Prostate gland (tissue), 2 donors: ENCODE measurements around the gene TFAM. TPM values are rescaled to one million over a fixed set of nuclear protein-coding genes. Genes with fewer than 3 reads are reported as not detected.
A peak's percentile ranks its signal among the peaks of the same experiment; 100 is the strongest.

Experiments used
- DNase-seq: peaks from one replicate; pipeline ENCODE4 v3.0.0-alpha.2; 2019; ENCODE audit warnings: low spot score
- H3K27ac ChIP-seq, 2 donors: fragments of 200-600 bp; sonication (generic); 2 replicates each; pipeline ENCODE4 v1.5.1; 2017 to 2019
- H3K27me3 ChIP-seq: fragments of 200-600 bp; sonication (generic); replicated peaks from 2 replicates; pipeline ENCODE4 v1.5.1; 2019; ENCODE audit not compliant: insufficient read depth
- H3K36me3 ChIP-seq, 2 donors: fragments of 200-600 bp; sonication (generic); 1 replicate in 1 of 2; 2 replicates in 1 of 2; pipeline versions ENCODE4 v1.5.1 to v1.8.1; 2017 to 2019
- H3K4me1 ChIP-seq: fragments of 200-600 bp; sonication (generic); replicated peaks from 2 replicates; pipeline ENCODE4 v1.5.1; 2019
- H3K4me3 ChIP-seq, 2 donors: fragments of 200-600 bp; sonication (generic); 2 replicates each; pipeline ENCODE4 v1.5.1; 2017 to 2019
- H3K9me3 ChIP-seq: fragments of 200-600 bp; sonication (generic); 2 replicates; pipeline ENCODE4 v1.5.1; 2017
- POLR2A ChIP-seq: fragments of 450-650 bp; IDR thresholded peaks from one replicate; pipeline ENCODE4 v1.6.1; 2016; ENCODE audit warnings: antibody characterized with exemption, mild to moderate bottlenecking
- POLR2AphosphoS5 ChIP-seq: sonication (generic); formaldehyde crosslinking; IDR thresholded peaks from one replicate; pipeline ENCODE4 v1.6.1; 2017; ENCODE audit warnings: antibody characterized with exemption
- WGBS: methylation state at CpG from one replicate; pipeline ENCODE4 v1.1.5; 2018; 5-methylcytosine and 5-hydroxymethylcytosine counted together
- intact Hi-C: fragments of 100-400 bp; cut with DNase I; formaldehyde crosslinking; loops from one replicate; pipeline ENCODE4 v1.14.2; 2022
- total RNA-seq, 2 donors: library from RNA; depleted of rRNA; stranded (reverse); fragments of >200 nt; gene quantifications; one replicate each; pipeline ENCODE4 v1.1.0, GENCODE V29; 2016
- TF ChIP-seq, protein P1 (sequence below), 4 experiments: fragments of 200-600 bp in 2 of 4; fragments of 450-650 bp in 2 of 4; sonication (generic) in 2 of 4; IDR thresholded peaks; 1 replicate in 3 of 4; 2 replicates in 1 of 4; pipeline ENCODE4 v1.5.1; 2016 to 2019; ENCODE audit warnings: antibody characterized with exemption in 4 of 4, mild to moderate bottlenecking in 2 of 4, moderate library complexity in 2 of 4

TFAM gene
- 10 to 100 TPM; 21.0 to 24.4 TPM for total RNA-seq

DNA sequence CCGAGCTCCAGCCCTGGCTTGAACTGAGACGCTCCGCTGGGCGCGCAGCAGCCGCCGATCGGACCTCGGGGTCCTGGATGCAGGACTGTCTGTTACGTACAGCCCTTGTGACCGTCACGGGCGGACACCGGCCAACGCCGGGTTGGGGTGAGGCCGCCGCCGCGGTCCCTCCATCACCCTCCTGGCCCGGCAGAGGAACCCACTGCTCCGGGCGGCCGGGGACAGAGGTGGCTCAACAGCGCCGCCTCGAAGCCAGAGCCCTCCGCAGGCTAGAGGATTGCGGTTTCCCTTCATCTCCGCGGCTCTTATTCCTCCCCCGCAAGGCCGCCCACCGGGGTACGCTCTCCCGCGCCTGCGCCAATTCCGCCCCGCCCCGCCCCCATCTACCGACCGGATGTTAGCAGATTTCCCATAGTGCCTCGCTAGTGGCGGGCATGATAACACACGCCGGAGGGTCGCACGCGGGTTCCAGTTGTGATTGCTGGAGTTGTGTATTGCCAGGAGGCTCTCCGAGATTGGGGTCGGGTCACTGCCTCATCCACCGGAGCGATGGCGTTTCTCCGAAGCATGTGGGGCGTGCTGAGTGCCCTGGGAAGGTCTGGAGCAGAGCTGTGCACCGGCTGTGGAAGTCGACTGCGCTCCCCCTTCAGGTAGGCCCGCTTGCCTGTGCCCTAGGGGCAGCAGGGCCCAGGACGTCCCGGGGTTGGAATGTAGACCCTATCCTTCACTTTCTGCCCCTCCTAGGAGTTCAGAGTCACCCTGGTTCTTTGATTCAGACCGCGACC, at the start of gene TFAM:
Gene TFAM (plus strand): TSS at position 412 of the 785 bp plus-strand sequence. CDS start 138 bp downstream, at position 550.
- 0% methylated on average over 25 of the region's 65 CpGs for WGBS
- TF ChIP-seq POLR2AphosphoS5 = peak; percentile 86
- TF ChIP-seq POLR2A = peak; percentile 68
- TF ChIP-seq, protein P1, sequence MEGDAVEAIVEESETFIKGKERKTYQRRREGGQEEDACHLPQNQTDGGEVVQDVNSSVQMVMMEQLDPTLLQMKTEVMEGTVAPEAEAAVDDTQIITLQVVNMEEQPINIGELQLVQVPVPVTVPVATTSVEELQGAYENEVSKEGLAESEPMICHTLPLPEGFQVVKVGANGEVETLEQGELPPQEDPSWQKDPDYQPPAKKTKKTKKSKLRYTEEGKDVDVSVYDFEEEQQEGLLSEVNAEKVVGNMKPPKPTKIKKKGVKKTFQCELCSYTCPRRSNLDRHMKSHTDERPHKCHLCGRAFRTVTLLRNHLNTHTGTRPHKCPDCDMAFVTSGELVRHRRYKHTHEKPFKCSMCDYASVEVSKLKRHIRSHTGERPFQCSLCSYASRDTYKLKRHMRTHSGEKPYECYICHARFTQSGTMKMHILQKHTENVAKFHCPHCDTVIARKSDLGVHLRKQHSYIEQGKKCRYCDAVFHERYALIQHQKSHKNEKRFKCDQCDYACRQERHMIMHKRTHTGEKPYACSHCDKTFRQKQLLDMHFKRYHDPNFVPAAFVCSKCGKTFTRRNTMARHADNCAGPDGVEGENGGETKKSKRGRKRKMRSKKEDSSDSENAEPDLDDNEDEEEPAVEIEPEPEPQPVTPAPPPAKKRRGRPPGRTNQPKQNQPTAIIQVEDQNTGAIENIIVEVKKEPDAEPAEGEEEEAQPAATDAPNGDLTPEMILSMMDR (IDR thresholded peaks at IDR 0.05) = peak; percentile 5 to 52 (median 44)
- peak; percentile 89 for DNase-seq
- Histone ChIP-seq H3K27me3 (no peaks in the 10 kb centered on the region), H3K9me3 (no peaks in the 10 kb centered on the region), H3K4me3 (peak within 1 kb of the TSS; percentile 58 to 72), H3K27ac (peak within 1 kb of the TSS; percentile 88 to 93), H3K4me1 (no peaks in the 10 kb centered on the region), H3K36me3 (no peaks in the 10 kb centered on the region)
- intact Hi-C loops = loop anchor here (10.0 kb wide), 1 partner anchor 50 kb away; the partner anchor contains the start of gene UBE2D1

GRCh38 chr10:58336242-58336641, 49.0 kb upstream of the TFAM start:
- DNase-seq = no peak
- no peaks in the 10 kb centered on the region for H3K27me3 ChIP-seq
- intact Hi-C loops = loop anchor here (10.0 kb wide), 1 partner anchor 49 kb away; the partner anchor contains the start of gene TFAM
- H3K27ac ChIP-seq = no peak overlapping the region
- H3K4me3 ChIP-seq = peak overlapping the region in 1 of 2 donors; percentile 92
- TF ChIP-seq, protein P1 (IDR thresholded peaks at IDR 0.05) = no peak
- H3K36me3 ChIP-seq = no peaks in the 10 kb centered on the region
- H3K9me3 ChIP-seq = no peaks in the 10 kb centered on the region
- WGBS = 94% methylated on average over 4 of the region's 4 CpGs
- H3K4me1 ChIP-seq = no peaks in the 10 kb centered on the region

DNA sequence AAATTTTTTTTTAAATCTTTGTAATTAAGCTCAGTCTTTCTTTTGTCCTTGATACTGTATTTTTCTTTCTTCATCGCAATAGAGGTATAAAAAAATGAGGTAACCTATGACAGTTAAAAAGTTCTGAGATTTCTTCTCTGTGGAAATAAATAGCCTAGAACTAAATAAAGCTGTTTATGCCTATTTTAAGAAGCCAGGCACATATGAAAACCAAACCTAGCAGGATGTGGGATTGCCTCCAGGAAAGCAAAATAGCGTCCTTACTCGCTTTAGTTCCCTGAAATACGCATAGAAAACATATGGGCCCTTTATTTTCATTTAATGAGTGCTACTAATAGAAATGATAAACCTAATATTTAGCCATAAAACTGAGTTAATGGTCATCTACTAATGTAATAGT, 43.8 kb upstream of the TFAM start:
- TF ChIP-seq POLR2AphosphoS5 = no peak
- TF ChIP-seq, protein P1 (IDR thresholded peaks at IDR 0.05) = no peak
- no peak for TF ChIP-seq POLR2A
- Histone ChIP-seq H3K36me3 (no peaks in the 10 kb centered on the region), H3K9me3 (no peaks in the 10 kb centered on the region), H3K27ac (no peak overlapping the region), H3K4me1 (no peaks in the 10 kb centered on the region), H3K4me3 (no peak overlapping the region), H3K27me3 (no peaks in the 10 kb centered on the region)
- no peak for DNase-seq
- intact Hi-C loops = no loop called here
- WGBS = 90% methylated on average over 4 of the region's 4 CpGs

DNA sequence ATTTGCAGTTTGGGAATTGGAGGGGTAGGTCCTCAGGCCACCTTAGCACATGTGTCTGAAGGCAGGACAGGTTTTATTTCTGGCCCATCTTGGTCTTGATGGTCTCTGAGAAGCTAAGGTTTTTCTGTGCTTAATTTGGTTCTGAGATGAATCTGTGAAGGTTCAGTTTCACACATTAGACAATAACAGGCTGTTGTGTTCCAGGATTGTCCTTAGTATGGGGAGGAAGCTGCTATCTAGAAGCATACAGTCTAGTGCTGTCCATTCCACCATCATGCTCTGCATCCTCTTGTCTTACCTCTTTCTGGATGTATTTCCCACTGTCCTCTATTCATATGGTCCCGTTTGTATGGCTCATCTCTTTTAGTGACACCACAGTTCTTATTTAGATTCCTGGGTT, 43.3 kb upstream of the TFAM start:
- no peaks in the 10 kb centered on the region for H3K36me3 ChIP-seq
- DNase-seq = no peak
- H3K27ac ChIP-seq = no peak overlapping the region
- TF ChIP-seq POLR2A = no peak
- no peak for TF ChIP-seq POLR2AphosphoS5
- TF ChIP-seq, protein P1 (IDR thresholded peaks at IDR 0.05) = no peak
- 82% methylated on average over 1 of the region's 1 CpG for WGBS
- intact Hi-C loops = no loop called here
- no peak overlapping the region for H3K4me3 ChIP-seq
- no peaks in the 10 kb centered on the region for H3K4me1 ChIP-seq
- no peaks in the 10 kb centered on the region for H3K27me3 ChIP-seq
- H3K9me3 ChIP-seq = no peaks in the 10 kb centered on the region

- H3K27me3 ChIP-seq = no peaks in the 10 kb centered on the region
- DNase-seq = no peak
- H3K27ac ChIP-seq = no peak overlapping the region
- H3K4me3 ChIP-seq = no peak overlapping the region
- 41% methylated on average over 1 of the region's 1 CpG for WGBS
- H3K4me1 ChIP-seq = no peaks in the 10 kb centered on the region
- H3K9me3 ChIP-seq = no peaks in the 10 kb centered on the region
- TF ChIP-seq POLR2AphosphoS5 = no peak
- TF ChIP-seq POLR2A = no peak
- TF ChIP-seq, protein P1 (IDR thresholded peaks at IDR 0.05) = no peak
- H3K36me3 ChIP-seq = no peaks in the 10 kb centered on the region
- intact Hi-C loops = no loop called here
These were observed 37.2 kb upstream of the TFAM start for GRCh38 chr10:58347967-58348366.
